Measurements from ENCODE around the gene OR11H1.
"Not testable (repeated sequence)": the region's sequence is repeated elsewhere in the genome, so short reads cannot be mapped to it uniquely, and the experiment has no call there.

OR11H1 gene

GRCh38 chr22:15527892-15528291, at the start of gene OR11H1:
OR11H1 (plus strand) TSS chr22:15528192; CDS start chr22:15528192, 0 bp downstream.
- not testable (repeated sequence) for DNase-seq (ENCODE audit: low read depth in 2 of 3, low spot score in 1 of 3)

- not testable (repeated sequence) for DNase-seq (ENCODE audit: low read depth in 2 of 3, low spot score in 1 of 3)
These were observed 18.0 kb upstream of the OR11H1 start for GRCh38 chr22:15509967-15510366.

- not testable (repeated sequence) for DNase-seq (ENCODE audit: low read depth in 2 of 3, low spot score in 1 of 3)
These were observed 12.1 kb upstream of the OR11H1 start for GRCh38 chr22:15515896-15516295.

GRCh38 chr22:15553767-15554166, 25.8 kb downstream of the OR11H1 start:
- not testable (repeated sequence) for DNase-seq (ENCODE audit: low read depth in 2 of 3, low spot score in 1 of 3)

- not testable (repeated sequence) for DNase-seq (ENCODE audit: low read depth in 2 of 3, low spot score in 1 of 3)
These were observed 35.5 kb downstream of the OR11H1 start for GRCh38 chr22:15563461-15563860.

- DNase-seq (ENCODE audit: low read depth in 2 of 3, low spot score in 1 of 3): not testable (repeated sequence)
These were observed 37.1 kb downstream of the OR11H1 start for GRCh38 chr22:15565063-15565462.
